Measurements from ENCODE around the gene GAS6.

The GAS6 gene

DNA sequence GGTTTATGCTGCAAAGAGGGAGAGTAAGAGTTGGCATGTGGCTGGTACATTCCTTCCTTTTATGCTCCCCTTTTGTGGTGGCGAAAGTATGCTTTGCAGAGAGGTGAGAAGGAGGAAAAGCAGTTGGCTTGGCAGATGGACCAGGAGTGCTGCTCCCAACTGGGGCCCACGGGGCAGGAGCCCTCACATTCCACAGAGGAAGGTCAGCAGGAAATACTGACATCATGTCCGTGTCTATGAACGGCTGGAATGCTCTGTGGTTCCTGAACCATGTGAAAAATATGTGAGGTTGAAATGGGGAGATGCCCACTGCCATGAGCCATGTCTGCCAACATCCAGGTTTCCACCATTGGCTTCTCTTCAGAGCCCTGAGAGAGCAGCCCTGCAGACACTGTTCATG, 33.3 kb upstream of the GAS6 start:
- no peak overlapping the region for H3K9ac ChIP-seq (ENCODE audit: low read length)
- no peaks in the 10 kb centered on the region for H4K20me1 ChIP-seq (ENCODE audit: insufficient read depth, low read length)
- H3K79me2 ChIP-seq (ENCODE audit: low read length) = no peaks in the 10 kb centered on the region
- H3K9me3 ChIP-seq (ENCODE audit: insufficient read depth, low read length) = no peaks in the 10 kb centered on the region
- H3K36me3 ChIP-seq (replicated peaks; ENCODE audit: low read depth, low read length) = no peaks in the 10 kb centered on the region
- H3K27me3 ChIP-seq (ENCODE audit: low read depth, low read length) = peaks cover 18% of the 10 kb centered on the region
- no peak overlapping the region for H2AFZ ChIP-seq (ENCODE audit: low read depth, low read length)
- H3K4me3 ChIP-seq (ENCODE audit: low read length) = no peak overlapping the region
- H3K4me1 ChIP-seq (ENCODE audit: low read length) = no peaks in the 10 kb centered on the region
- TF ChIP-seq CTCF (IDR thresholded peaks at IDR 0.05; ENCODE audit: low read depth, low read length) = no peak
- no peak for TF ChIP-seq EZH2phosphoT487 (IDR thresholded peaks at IDR 0.05; ENCODE audit: low read depth)
- H3K27ac ChIP-seq (ENCODE audit: low read length) = no peak overlapping the region
- no peak overlapping the region for H3K4me2 ChIP-seq (ENCODE audit: low read length)

DNA sequence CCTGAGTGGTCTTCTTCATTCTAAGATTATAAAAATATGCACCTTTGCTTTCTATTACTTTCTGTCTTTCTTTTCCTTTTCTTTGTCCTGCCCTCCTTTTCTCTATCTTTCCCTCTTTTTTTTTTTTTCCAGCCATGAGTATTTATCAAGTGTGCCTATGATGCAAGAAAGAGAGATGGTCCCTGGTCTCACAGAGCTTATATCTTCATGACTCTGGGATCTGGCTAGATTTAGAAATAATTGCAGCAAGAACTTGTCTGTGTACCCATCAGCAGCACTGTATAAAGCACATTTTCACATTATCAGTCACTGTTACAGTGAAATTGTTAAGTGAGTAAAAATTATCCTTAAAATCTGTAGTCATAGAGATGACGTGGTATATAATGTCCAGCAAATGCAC, 31.6 kb upstream of the GAS6 start:
- TF ChIP-seq CTCF (IDR thresholded peaks at IDR 0.05; ENCODE audit: low read depth, low read length) (no peak), EZH2phosphoT487 (IDR thresholded peaks at IDR 0.05; ENCODE audit: low read depth) (no peak)
- Histone ChIP-seq H3K4me3 (ENCODE audit: low read length) (no peak overlapping the region), H3K27me3 (ENCODE audit: low read depth, low read length) (peaks cover 34% of the 10 kb centered on the region), H3K79me2 (ENCODE audit: low read length) (no peaks in the 10 kb centered on the region), H3K9ac (ENCODE audit: low read length) (no peak overlapping the region), H2AFZ (ENCODE audit: low read depth, low read length) (no peak overlapping the region), H3K4me2 (ENCODE audit: low read length) (no peak overlapping the region), H3K9me3 (ENCODE audit: insufficient read depth, low read length) (no peaks in the 10 kb centered on the region), H4K20me1 (ENCODE audit: insufficient read depth, low read length) (no peaks in the 10 kb centered on the region), H3K36me3 (replicated peaks; ENCODE audit: low read depth, low read length) (no peaks in the 10 kb centered on the region), H3K27ac (ENCODE audit: low read length) (no peak overlapping the region), H3K4me1 (ENCODE audit: low read length) (no peaks in the 10 kb centered on the region)

GRCh38 chr13:113890774-113891480, 27.1 kb upstream of the GAS6 start:
- no peaks in the 10 kb centered on the region for H3K9me3 ChIP-seq (ENCODE audit: insufficient read depth, low read length)
- no peaks in the 10 kb centered on the region for H3K4me1 ChIP-seq (ENCODE audit: low read length)
- no peaks in the 10 kb centered on the region for H3K79me2 ChIP-seq (ENCODE audit: low read length)
- peaks cover 56% of the 10 kb centered on the region for H3K27me3 ChIP-seq (ENCODE audit: low read depth, low read length)
- no peak for TF ChIP-seq EZH2phosphoT487 (IDR thresholded peaks at IDR 0.05; ENCODE audit: low read depth)
- TF ChIP-seq CTCF (IDR thresholded peaks at IDR 0.05; ENCODE audit: low read depth, low read length) = no peak
- no peak overlapping the region for H3K27ac ChIP-seq (ENCODE audit: low read length)
- H4K20me1 ChIP-seq (ENCODE audit: insufficient read depth, low read length) = no peaks in the 10 kb centered on the region
- H3K4me3 ChIP-seq (ENCODE audit: low read length) = no peak overlapping the region
- no peak overlapping the region for H2AFZ ChIP-seq (ENCODE audit: low read depth, low read length)
- no peak overlapping the region for H3K9ac ChIP-seq (ENCODE audit: low read length)
- H3K4me2 ChIP-seq (ENCODE audit: low read length) = no peak overlapping the region
- H3K36me3 ChIP-seq (replicated peaks; ENCODE audit: low read depth, low read length) = no peaks in the 10 kb centered on the region

- Histone ChIP-seq H3K27me3 (ENCODE audit: low read depth, low read length) (peaks cover 52% of the 10 kb centered on the region), H4K20me1 (ENCODE audit: insufficient read depth, low read length) (no peaks in the 10 kb centered on the region), H3K79me2 (ENCODE audit: low read length) (no peaks in the 10 kb centered on the region), H3K4me3 (ENCODE audit: low read length) (no peak overlapping the region), H3K9ac (ENCODE audit: low read length) (no peak overlapping the region), H3K4me2 (ENCODE audit: low read length) (no peak overlapping the region), H3K4me1 (ENCODE audit: low read length) (no peaks in the 10 kb centered on the region), H3K36me3 (replicated peaks; ENCODE audit: low read depth, low read length) (no peaks in the 10 kb centered on the region), H3K9me3 (ENCODE audit: insufficient read depth, low read length) (no peaks in the 10 kb centered on the region), H2AFZ (ENCODE audit: low read depth, low read length) (no peak overlapping the region), H3K27ac (ENCODE audit: low read length) (no peak overlapping the region)
- TF ChIP-seq EZH2phosphoT487 (IDR thresholded peaks at IDR 0.05; ENCODE audit: low read depth) = no peak
- TF ChIP-seq CTCF (IDR thresholded peaks at IDR 0.05; ENCODE audit: low read depth, low read length) = no peak
Observed at GRCh38 chr13:113889467-113889866, 25.6 kb upstream of the GAS6 start.

All from OCI-LY3 (cell line).